ENCODE measurements around the gene FN3KRP. TPM values are rescaled to one million over a fixed set of nuclear protein-coding genes. Genes with fewer than 3 reads are reported as not detected.

The FN3KRP gene
- total and polyA plus RNA-seq, 2 of the 13 experiments (the other 11 are each of a cell fraction or from before 2014, with no cell fraction given), result 22.4 to 28.2 TPM

DNA sequence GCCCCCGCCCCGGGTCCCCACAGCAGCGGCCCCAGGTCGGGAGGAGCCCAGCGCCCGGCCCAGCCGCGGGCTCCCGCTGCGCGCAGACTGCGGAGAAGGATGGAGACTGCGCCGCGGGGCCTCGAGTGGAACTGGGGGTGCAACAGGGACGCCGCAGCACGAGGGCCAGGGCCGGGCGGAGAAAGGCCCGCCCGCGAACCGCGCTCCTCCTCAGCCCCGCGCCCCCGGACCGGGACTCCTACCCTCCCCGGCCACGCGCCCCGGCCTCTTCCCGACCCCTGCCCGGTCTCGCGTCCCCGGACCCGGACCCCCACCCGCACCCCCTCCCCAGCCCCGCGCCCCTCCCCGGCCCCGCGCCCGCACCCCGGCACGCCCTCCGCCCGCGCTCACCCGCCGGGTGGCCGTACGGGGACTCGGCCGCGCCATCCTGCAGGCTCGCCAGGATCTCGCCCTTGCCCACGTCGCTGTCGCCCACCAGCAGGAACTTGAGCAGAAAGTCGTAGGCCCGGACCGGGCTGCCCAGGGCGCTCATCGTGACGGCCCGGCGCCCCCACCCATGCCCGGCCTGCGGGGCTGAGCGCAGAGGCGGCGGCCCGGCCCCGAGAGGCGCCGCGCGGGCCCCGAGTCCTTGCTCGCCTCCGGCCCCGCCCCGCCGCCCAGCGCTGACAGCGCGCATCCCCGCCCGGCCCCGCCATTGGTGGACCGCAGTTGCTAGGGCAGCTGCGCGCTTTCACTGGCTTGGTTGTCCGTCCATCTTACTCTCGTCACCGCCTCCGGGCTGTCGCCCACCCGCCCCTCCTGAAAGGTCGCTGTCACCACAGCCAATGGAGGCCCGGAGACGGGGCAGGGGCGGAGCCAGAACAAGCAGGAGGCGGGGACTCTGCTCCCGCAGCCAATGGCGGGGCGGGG, 18.2 kb upstream of the FN3KRP start, which contains the start of gene RAB40B (continued):
- TF ChIP-seq POGK (CRISPR knock-in tag; conservative IDR thresholded peaks at IDR 0.05) (0 out of 2 replicates have a peak, but pooled peaks have one; percentile 6), ZBTB21 (CRISPR knock-in tag; IDR thresholded peaks at IDR 0.05) (no peak), RFX3 (CRISPR knock-in tag; IDR thresholded peaks at IDR 0.05) (peak; percentile 61), HIVEP1 (CRISPR knock-in tag; IDR thresholded peaks at IDR 0.05) (no peak), ZXDC (CRISPR knock-in tag; IDR thresholded peaks at IDR 0.05) (0 out of 2 replicates have a peak, but pooled peaks have one; percentile 37), ZBTB4 (CRISPR knock-in tag; IDR thresholded peaks at IDR 0.05; ENCODE audit: borderline replicate concordance) (no peak), ZNF670 (CRISPR knock-in tag; IDR thresholded peaks at IDR 0.05; ENCODE audit: borderline replicate concordance) (no peak), IKZF1 (IDR thresholded peaks at IDR 0.05) (no peak), RFXANK (CRISPR knock-in tag; IDR thresholded peaks at IDR 0.05) (peak; percentile 94; the same call in 1 of the 2 replicates), BRF2 (CRISPR knock-in tag; IDR thresholded peaks at IDR 0.05) (no peak), FOXM1 (CRISPR knock-in tag; IDR thresholded peaks at IDR 0.05) (no peak)
- TF ChIP-seq, protein P1, sequence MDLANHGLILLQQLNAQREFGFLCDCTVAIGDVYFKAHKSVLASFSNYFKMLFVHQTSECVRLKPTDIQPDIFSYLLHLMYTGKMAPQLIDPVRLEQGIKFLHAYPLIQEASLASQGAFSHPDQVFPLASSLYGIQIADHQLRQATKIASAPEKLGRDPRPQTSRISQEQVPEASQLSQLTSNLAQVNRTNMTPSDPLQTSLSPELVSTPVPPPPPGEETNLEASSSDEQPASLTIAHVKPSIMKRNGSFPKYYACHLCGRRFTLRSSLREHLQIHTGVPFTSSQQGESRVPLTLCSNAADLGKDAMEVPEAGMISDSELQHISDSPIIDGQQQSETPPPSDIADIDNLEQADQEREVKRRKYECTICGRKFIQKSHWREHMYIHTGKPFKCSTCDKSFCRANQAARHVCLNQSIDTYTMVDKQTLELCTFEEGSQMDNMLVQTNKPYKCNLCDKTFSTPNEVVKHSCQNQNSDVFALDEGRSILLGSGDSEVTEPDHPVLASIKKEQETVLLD (CRISPR knock-in tag; IDR thresholded peaks at IDR 0.05; ENCODE audit: low read depth), result peak; percentile 49; the same call in 1 of the 2 replicates
- TF ChIP-seq, protein P2, sequence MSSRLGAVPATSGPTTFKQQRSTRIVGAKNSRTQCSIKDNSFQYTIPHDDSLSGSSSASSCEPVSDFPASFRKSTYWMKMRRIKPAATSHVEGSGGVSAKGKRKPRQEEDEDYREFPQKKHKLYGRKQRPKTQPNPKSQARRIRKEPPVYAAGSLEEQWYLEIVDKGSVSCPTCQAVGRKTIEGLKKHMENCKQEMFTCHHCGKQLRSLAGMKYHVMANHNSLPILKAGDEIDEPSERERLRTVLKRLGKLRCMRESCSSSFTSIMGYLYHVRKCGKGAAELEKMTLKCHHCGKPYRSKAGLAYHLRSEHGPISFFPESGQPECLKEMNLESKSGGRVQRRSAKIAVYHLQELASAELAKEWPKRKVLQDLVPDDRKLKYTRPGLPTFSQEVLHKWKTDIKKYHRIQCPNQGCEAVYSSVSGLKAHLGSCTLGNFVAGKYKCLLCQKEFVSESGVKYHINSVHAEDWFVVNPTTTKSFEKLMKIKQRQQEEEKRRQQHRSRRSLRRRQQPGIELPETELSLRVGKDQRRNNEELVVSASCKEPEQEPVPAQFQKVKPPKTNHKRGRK (CRISPR knock-in tag; IDR thresholded peaks at IDR 0.05), result no peak
- TF ChIP-seq, protein P3, sequence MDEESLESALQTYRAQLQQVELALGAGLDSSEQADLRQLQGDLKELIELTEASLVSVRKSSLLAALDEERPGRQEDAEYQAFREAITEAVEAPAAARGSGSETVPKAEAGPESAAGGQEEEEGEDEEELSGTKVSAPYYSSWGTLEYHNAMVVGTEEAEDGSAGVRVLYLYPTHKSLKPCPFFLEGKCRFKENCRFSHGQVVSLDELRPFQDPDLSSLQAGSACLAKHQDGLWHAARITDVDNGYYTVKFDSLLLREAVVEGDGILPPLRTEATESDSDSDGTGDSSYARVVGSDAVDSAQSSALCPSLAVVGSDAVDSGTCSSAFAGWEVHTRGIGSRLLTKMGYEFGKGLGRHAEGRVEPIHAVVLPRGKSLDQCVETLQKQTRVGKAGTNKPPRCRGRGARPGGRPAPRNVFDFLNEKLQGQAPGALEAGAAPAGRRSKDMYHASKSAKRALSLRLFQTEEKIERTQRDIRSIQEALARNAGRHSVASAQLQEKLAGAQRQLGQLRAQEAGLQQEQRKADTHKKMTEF (CRISPR knock-in tag; IDR thresholded peaks at IDR 0.05), result no peak
